ENCODE data around the gene GNAQ. TPM values are rescaled to one million over a fixed set of nuclear protein-coding genes. Genes with fewer than 3 reads are reported as not detected.

Gene GNAQ
- polyA plus RNA-seq, 1 donor (not counting 4 experiments of a cell fraction or from before 2014, with no cell fraction given) = 64.3 TPM

DNA sequence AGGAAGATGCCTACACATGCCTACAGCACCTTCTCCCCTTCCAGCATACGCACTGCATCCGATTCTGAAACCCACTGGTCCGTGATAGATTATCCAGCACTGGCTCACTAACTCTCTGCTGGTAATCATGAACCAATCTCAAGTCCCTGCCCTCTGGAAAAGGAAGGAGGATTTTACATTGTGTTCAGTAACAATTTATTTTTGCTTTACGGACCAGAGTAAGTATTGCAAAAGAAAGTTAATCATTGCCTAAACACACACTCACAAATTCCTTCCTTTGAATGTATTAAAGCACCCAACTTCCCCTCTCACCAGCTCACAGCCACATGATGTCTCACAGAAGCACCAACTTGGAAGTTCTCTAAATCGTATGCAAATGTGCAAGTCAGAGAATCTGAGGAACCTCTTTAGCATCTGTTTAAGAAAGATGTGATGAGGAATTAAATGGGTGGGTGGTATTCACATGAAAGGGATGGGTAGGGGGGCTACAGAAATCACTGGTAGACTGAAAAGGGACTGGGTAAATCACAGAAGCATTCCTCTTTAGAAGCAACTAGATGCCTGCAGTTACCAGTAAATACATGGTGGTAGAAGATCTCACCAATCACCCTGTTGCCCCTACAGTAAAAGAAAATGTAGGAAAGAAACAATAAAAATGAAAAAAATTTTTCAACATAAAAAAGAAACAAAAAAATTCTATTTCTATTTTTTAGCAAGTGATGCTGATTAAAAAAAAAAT, 8.4 kb downstream of the GNAQ start:
- TF ChIP-seq, protein P1, sequence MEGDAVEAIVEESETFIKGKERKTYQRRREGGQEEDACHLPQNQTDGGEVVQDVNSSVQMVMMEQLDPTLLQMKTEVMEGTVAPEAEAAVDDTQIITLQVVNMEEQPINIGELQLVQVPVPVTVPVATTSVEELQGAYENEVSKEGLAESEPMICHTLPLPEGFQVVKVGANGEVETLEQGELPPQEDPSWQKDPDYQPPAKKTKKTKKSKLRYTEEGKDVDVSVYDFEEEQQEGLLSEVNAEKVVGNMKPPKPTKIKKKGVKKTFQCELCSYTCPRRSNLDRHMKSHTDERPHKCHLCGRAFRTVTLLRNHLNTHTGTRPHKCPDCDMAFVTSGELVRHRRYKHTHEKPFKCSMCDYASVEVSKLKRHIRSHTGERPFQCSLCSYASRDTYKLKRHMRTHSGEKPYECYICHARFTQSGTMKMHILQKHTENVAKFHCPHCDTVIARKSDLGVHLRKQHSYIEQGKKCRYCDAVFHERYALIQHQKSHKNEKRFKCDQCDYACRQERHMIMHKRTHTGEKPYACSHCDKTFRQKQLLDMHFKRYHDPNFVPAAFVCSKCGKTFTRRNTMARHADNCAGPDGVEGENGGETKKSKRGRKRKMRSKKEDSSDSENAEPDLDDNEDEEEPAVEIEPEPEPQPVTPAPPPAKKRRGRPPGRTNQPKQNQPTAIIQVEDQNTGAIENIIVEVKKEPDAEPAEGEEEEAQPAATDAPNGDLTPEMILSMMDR (optimal IDR thresholded peaks at IDR 0.05 in 1 of 3, IDR thresholded peaks at IDR 0.05 in 1 of 3, conservative IDR thresholded peaks at IDR 0.05 in 1 of 3; ENCODE audit: extremely low read depth in 1 of 3, insufficient read depth in 2 of 3, low read length in 3 of 3) = no peak
- no peak for TF ChIP-seq EZH2 (IDR thresholded peaks at IDR 0.05; ENCODE audit: low read length)
- dilution Hi-C loops (cut with MboI; ENCODE audit: extremely low pct_ligation_motif_present, low sequenced_read_pairs) = no loop called here
- no peak overlapping the region for H3K4me2 ChIP-seq (ENCODE audit: control insufficient read depth, extremely low read depth, insufficient read depth, low read depth, low read length)
- H3K4me3 ChIP-seq (ENCODE audit: control insufficient read depth in 2 of 3, extremely low read depth in 1 of 3, insufficient read depth in 2 of 3, low read depth in 1 of 3, low read length in 3 of 3) = no peak overlapping the region
- DNase-seq (ENCODE audit: low read depth, low spot score) (no peak), FAIRE-seq (no peak)
- no peaks in the 10 kb centered on the region for H3K9me3 ChIP-seq (ENCODE audit: control insufficient read depth, low read depth, low read length)
- H3K9ac ChIP-seq (ENCODE audit: control insufficient read depth, extremely low read depth, insufficient read depth, low read length) = no peak overlapping the region
- H3K79me2 ChIP-seq (ENCODE audit: control insufficient read depth, insufficient read depth, low read length) = peaks cover 91% of the 10 kb centered on the region
- peaks cover 3% of the 10 kb centered on the region for H4K20me1 ChIP-seq (ENCODE audit: control insufficient read depth, extremely low read depth, insufficient read depth, low read length)
- H2AFZ ChIP-seq (ENCODE audit: control insufficient read depth, low read length) = no peak overlapping the region
- peaks cover 0 to 3% of the 10 kb centered on the region in 2 experiments for H3K36me3 ChIP-seq (ENCODE audit: control insufficient read depth in 2 of 2, extremely low read depth in 1 of 2, insufficient read depth in 2 of 2, low read length in 2 of 2)
- no peak overlapping the region for H3K27ac ChIP-seq (ENCODE audit: control insufficient read depth, insufficient read depth, low read length)
- H3K27me3 ChIP-seq (ENCODE audit: control insufficient read depth, extremely low read depth, insufficient read depth, low read length) = no peaks in the 10 kb centered on the region
- peaks cover 19% of the 10 kb centered on the region for H3K4me1 ChIP-seq (ENCODE audit: control insufficient read depth, extremely low read depth, insufficient read depth, low read length)
- H3K9me1 ChIP-seq (ENCODE audit: control insufficient read depth, extremely low read depth, insufficient read depth, low read length) = no peaks in the 10 kb centered on the region

DNA sequence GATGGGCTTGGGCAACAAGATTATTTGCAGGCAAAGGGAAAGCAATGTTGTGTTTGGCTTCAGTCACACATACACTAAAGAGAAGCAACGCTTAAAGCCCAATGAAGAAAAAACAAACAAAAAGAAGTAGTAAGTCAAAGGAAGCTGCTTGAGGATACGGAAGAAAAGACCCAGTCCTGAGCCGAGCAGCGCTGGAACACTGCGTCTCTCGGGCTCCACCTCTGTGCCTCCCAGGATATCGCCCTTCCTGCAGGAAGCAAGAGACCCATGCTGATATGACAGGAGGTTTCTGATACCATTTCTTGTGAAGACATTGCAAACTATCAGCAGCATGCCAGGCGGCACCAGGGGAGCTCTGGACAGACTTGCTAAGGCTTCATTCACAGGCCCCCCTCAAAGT, 9.9 kb downstream of the GNAQ start:
- Histone ChIP-seq H3K36me3 (ENCODE audit: control insufficient read depth in 2 of 2, extremely low read depth in 1 of 2, insufficient read depth in 2 of 2, low read length in 2 of 2) (peaks cover 0 to 3% of the 10 kb centered on the region in 2 experiments), H3K9me1 (ENCODE audit: control insufficient read depth, extremely low read depth, insufficient read depth, low read length) (no peaks in the 10 kb centered on the region), H3K4me2 (ENCODE audit: control insufficient read depth, extremely low read depth, insufficient read depth, low read depth, low read length) (no peak overlapping the region), H3K79me2 (ENCODE audit: control insufficient read depth, insufficient read depth, low read length) (peaks cover 91% of the 10 kb centered on the region), H3K9ac (ENCODE audit: control insufficient read depth, extremely low read depth, insufficient read depth, low read length) (no peak overlapping the region), H3K27me3 (ENCODE audit: control insufficient read depth, extremely low read depth, insufficient read depth, low read length) (no peaks in the 10 kb centered on the region), H3K4me3 (ENCODE audit: control insufficient read depth in 2 of 3, extremely low read depth in 1 of 3, insufficient read depth in 2 of 3, low read depth in 1 of 3, low read length in 3 of 3) (no peak overlapping the region), H3K27ac (ENCODE audit: control insufficient read depth, insufficient read depth, low read length) (no peak overlapping the region), H3K4me1 (ENCODE audit: control insufficient read depth, extremely low read depth, insufficient read depth, low read length) (peaks cover 9% of the 10 kb centered on the region), H3K9me3 (ENCODE audit: control insufficient read depth, low read depth, low read length) (no peaks in the 10 kb centered on the region), H2AFZ (ENCODE audit: control insufficient read depth, low read length) (no peak overlapping the region), H4K20me1 (ENCODE audit: control insufficient read depth, extremely low read depth, insufficient read depth, low read length) (peaks cover 3% of the 10 kb centered on the region)
- FAIRE-seq (no peak), DNase-seq (ENCODE audit: low read depth, low spot score) (no peak)
- dilution Hi-C loops (cut with MboI; ENCODE audit: extremely low pct_ligation_motif_present, low sequenced_read_pairs) = no loop called here
- no peak for TF ChIP-seq EZH2 (IDR thresholded peaks at IDR 0.05; ENCODE audit: low read length)
- TF ChIP-seq, protein P1 (optimal IDR thresholded peaks at IDR 0.05 in 1 of 3, IDR thresholded peaks at IDR 0.05 in 1 of 3, conservative IDR thresholded peaks at IDR 0.05 in 1 of 3; ENCODE audit: extremely low read depth in 1 of 3, insufficient read depth in 2 of 3, low read length in 3 of 3) = no peak

Data from keratinocyte (primary cell).